H1 (cell line): ENCODE measurements around the gene EPB41L1. TPM values are rescaled to one million over a fixed set of nuclear protein-coding genes. Genes with fewer than 3 reads are reported as not detected.
"Not testable (repeated sequence)": the region's sequence is repeated elsewhere in the genome, so short reads cannot be mapped to it uniquely, and the experiment has no call there.

ENCODE experiments used
- CTCF ChIA-PET: fragments of 300-600 bp; sonication (Branson Sonifier 250); formaldehyde crosslinking; loops from one replicate; lab custom pipeline; 2021; ENCODE audit not compliant: partially characterized antibody; lab: Charles Lee
- POLR2A ChIA-PET: fragments of 300-600 bp; sonication (Branson Sonifier 250); formaldehyde crosslinking; loops from one replicate; lab custom pipeline; 2021; ENCODE audit warnings: inconsistent platforms; ENCODE audit not compliant: partially characterized antibody; lab: Charles Lee
- DNase-seq, 2 experiments: peaks; one replicate each; pipeline versions ENCODE4 v3.0.0 to v3.0.0-alpha.2; 2010 to 2022; ENCODE audit warnings: low spot score in 2 of 2, low read depth in 1 of 2, mixed read lengths in 1 of 2
- FAIRE-seq: peaks from 2 replicates; lab custom pipeline; 2011; peaks lifted over from hg19 to GRCh38; lab: Jason Lieb, UNC
- H2AFZ ChIP-seq: 2 replicates; pipeline ENCODE4 v1.8.1; 2012; ENCODE audit warnings: low read length, inconsistent platforms
- H2AK5ac ChIP-seq: 2 replicates; pipeline ENCODE4 v1.6.1; 2013; ENCODE audit warnings: low read depth, low read length
- H2BK120ac ChIP-seq: replicated peaks from 2 replicates; pipeline ENCODE3; 2013; ENCODE audit warnings: low read depth, low read length, inconsistent platforms
- H2BK12ac ChIP-seq: 2 replicates; pipeline ENCODE4 v1.6.1; 2013; ENCODE audit warnings: low read depth, low read length
- H2BK15ac ChIP-seq: 2 replicates; pipeline ENCODE4 v1.6.1; 2013; ENCODE audit warnings: low read length
- H2BK20ac ChIP-seq: 2 replicates; pipeline ENCODE4 v1.6.1; 2013; ENCODE audit warnings: low read length
- H2BK5ac ChIP-seq: 2 replicates; pipeline ENCODE4 v1.6.1; 2013; ENCODE audit warnings: low read depth, low read length
- H3K14ac ChIP-seq: 2 replicates; pipeline ENCODE4 v1.6.1; 2013; ENCODE audit warnings: inconsistent platforms; ENCODE audit not compliant: insufficient read length
- H3K18ac ChIP-seq: 2 replicates; pipeline ENCODE4 v1.6.1; 2013; ENCODE audit warnings: low read length; ENCODE audit errors: extremely low read depth
- H3K23ac ChIP-seq: 2 replicates; pipeline ENCODE4 v1.6.1; 2013; ENCODE audit warnings: inconsistent platforms; ENCODE audit not compliant: insufficient read length
- H3K23me2 ChIP-seq: 2 replicates; pipeline ENCODE4 v1.6.1; 2013; ENCODE audit warnings: low read depth, low read length
- H3K27ac ChIP-seq: 2 replicates; pipeline ENCODE4 v1.6.1; 2011; ENCODE audit warnings: low read depth, low read length, inconsistent platforms
- H3K27me3 ChIP-seq, 4 experiments: replicated peaks in 1 of 4; 1 replicate in 1 of 4; 2 replicates in 3 of 4; pipeline versions ENCODE4 v1.6.1 to v1.8.1; 2011 to 2013; ENCODE audit warnings: low read length in 3 of 4, mild to moderate bottlenecking in 3 of 4, inconsistent platforms in 2 of 4, mixed read lengths in 2 of 4, moderate library complexity in 1 of 4; ENCODE audit not compliant: control insufficient read depth in 3 of 4, insufficient read depth in 3 of 4; ENCODE audit errors: extremely low read depth in 1 of 4
- H3K36me3 ChIP-seq, 4 experiments: 2 replicates each; pipeline versions ENCODE4 v1.6.1 to v1.8.1; 2011 to 2013; ENCODE audit warnings: mild to moderate bottlenecking in 4 of 4, low read length in 3 of 4, moderate library complexity in 2 of 4, control low read depth in 1 of 4, inconsistent platforms in 1 of 4; ENCODE audit not compliant: insufficient read depth in 4 of 4, control insufficient read depth in 2 of 4
- H3K4ac ChIP-seq: replicated peaks from 2 replicates; pipeline ENCODE3; 2013; ENCODE audit warnings: low read length, low read depth, mixed read lengths, inconsistent platforms; ENCODE audit not compliant: insufficient read length
- H3K4me1 ChIP-seq, 4 experiments: replicated peaks in 1 of 4; 1 replicate in 1 of 4; 2 replicates in 3 of 4; pipeline versions ENCODE4 v1.6.1 to v1.8.1; 2011 to 2013; ENCODE audit warnings: low read length in 3 of 4, inconsistent platforms in 2 of 4, mixed read lengths in 1 of 4; ENCODE audit not compliant: insufficient read depth in 4 of 4, control insufficient read depth in 3 of 4
- H3K4me2 ChIP-seq, 2 experiments: 2 replicates each; pipeline versions ENCODE4 v1.6.1 to v1.8.1; 2011 to 2013; ENCODE audit warnings: low read depth in 2 of 2, low read length in 2 of 2, control low read depth in 1 of 2, inconsistent platforms in 1 of 2, mild to moderate bottlenecking in 1 of 2; ENCODE audit not compliant: insufficient read depth in 1 of 2
- H3K4me3 ChIP-seq, 4 experiments: fragments of 200-600, 300-600 bp in 1 of 4; sonication (generic), shearing (Covaris generic), sonication (Bioruptor Twin) in 1 of 4; 2 replicates each; pipeline versions ENCODE4 v1.5.1 to v1.8.1; 2011 to 2016; ENCODE audit warnings: low read length in 4 of 4, low read depth in 3 of 4, control low read depth in 2 of 4, inconsistent platforms in 2 of 4, mild to moderate bottlenecking in 2 of 4, mixed read lengths in 1 of 4, moderate library complexity in 1 of 4; ENCODE audit not compliant: insufficient read depth in 2 of 4; ENCODE audit errors: extremely low read depth in 1 of 4
- H3K56ac ChIP-seq: replicated peaks from 2 replicates; pipeline ENCODE3; 2013; ENCODE audit warnings: low read depth, mild to moderate bottlenecking, mixed read lengths, low read length, inconsistent platforms; ENCODE audit not compliant: insufficient read length
- H3K79me1 ChIP-seq: 2 replicates; pipeline ENCODE4 v1.6.1; 2013; ENCODE audit warnings: low read depth, low read length, control low read depth
- H3K79me2 ChIP-seq, 2 experiments: 2 replicates each; pipeline versions ENCODE4 v1.6.1 to v1.8.1; 2012 to 2013; ENCODE audit warnings: low read length in 2 of 2, mild to moderate bottlenecking in 2 of 2, inconsistent platforms in 1 of 2; ENCODE audit not compliant: insufficient read depth in 2 of 2, control insufficient read depth in 1 of 2
- H3K9ac ChIP-seq, 4 experiments: replicated peaks in 1 of 4; 1 replicate in 1 of 4; 2 replicates in 3 of 4; pipeline versions ENCODE4 v1.6.1 to v1.8.1; 2011 to 2013; ENCODE audit warnings: low read depth in 3 of 4, low read length in 3 of 4, control low read depth in 2 of 4, mild to moderate bottlenecking in 2 of 4, moderate library complexity in 2 of 4, inconsistent platforms in 1 of 4; ENCODE audit errors: extremely low read depth in 1 of 4
- H3K9me3 ChIP-seq, 2 experiments: 2 replicates each; pipeline versions ENCODE4 v1.6.1 to v1.8.1; 2012 to 2013; ENCODE audit warnings: mild to moderate bottlenecking in 2 of 2, moderate library complexity in 2 of 2, control low read depth in 1 of 2, inconsistent platforms in 1 of 2, low read depth in 1 of 2, low read length in 1 of 2, mixed read lengths in 1 of 2; ENCODE audit not compliant: insufficient read depth in 2 of 2
- H4K20me1 ChIP-seq, 2 experiments: replicated peaks in 1 of 2; 2 replicates each; pipeline versions ENCODE3 to v1.8.1; 2011 to 2013; ENCODE audit warnings: inconsistent platforms in 2 of 2, low read length in 2 of 2, mild to moderate bottlenecking in 1 of 2; ENCODE audit not compliant: insufficient read depth in 2 of 2, control insufficient read depth in 1 of 2
- H4K5ac ChIP-seq: 2 replicates; pipeline ENCODE4 v1.6.1; 2013; ENCODE audit warnings: low read length, low read depth, mixed read lengths, inconsistent platforms; ENCODE audit not compliant: insufficient read length
- H4K8ac ChIP-seq: 2 replicates; pipeline ENCODE4 v1.8.0; 2013; ENCODE audit warnings: mild to moderate bottlenecking, moderate library complexity, low read length, inconsistent platforms; ENCODE audit not compliant: insufficient read depth; ENCODE audit errors: extremely low read depth
- H4K91ac ChIP-seq: replicated peaks from 2 replicates; pipeline ENCODE3; 2013; ENCODE audit warnings: low read length, mixed read lengths, inconsistent platforms; ENCODE audit not compliant: insufficient read length
- whole genome bisulfite sequencing, 2 experiments: shearing (Covaris generic) in 1 of 2; methylation state at CpG; one replicate each; pipeline versions ENCODE4 v1.1.6 to v1.1.7; 2013 to 2015; ENCODE audit warnings: low lambda C conversion rate in 2 of 2, mixed read lengths in 2 of 2, inconsistent platforms in 1 of 2, low coverage in 1 of 2, missing lambda C conversion rate in 1 of 2; ENCODE audit not compliant: insufficient replicate concordance in 2 of 2, insufficient coverage in 1 of 2, insufficient read length in 1 of 2; ENCODE audit errors: extremely low coverage in 1 of 2, missing lambda C conversion rate in 1 of 2; 5-methylcytosine and 5-hydroxymethylcytosine counted together
- polyA plus RNA-seq, 7 experiments: library from polyadenylated mRNA; depleted of rRNA in 3 of 7; stranded (reverse) in 5 of 7; unstranded in 2 of 7; fragments of >200 nt in 5 of 7; fragments of 200-250 nt in 2 of 7; gene quantifications; 1 replicate in 5 of 7; 2 replicates in 1 of 7; 4 replicates in 1 of 7; pipeline versions ENCODE4 v1.2.1 to v1.2.3, GENCODE V29; 2011 to 2013; ENCODE audit warnings: missing spikeins in 2 of 7, mixed read lengths in 2 of 7
- total RNA-seq: library from RNA; stranded (reverse); fragmentation: NEBNext Ultra II Directional; extraction: Animal tissue kit (Norgen Biotek cat#: 25700); gene quantifications from 2 replicates; pipeline ENCODE4 v1.2.1, GENCODE V29; 2021

Gene EPB41L1
- total and polyA plus RNA-seq, 2 of the 8 experiments (the other 6 are each of a cell fraction or from before 2014, with no cell fraction given): 14.8 to 36.0 TPM

DNA sequence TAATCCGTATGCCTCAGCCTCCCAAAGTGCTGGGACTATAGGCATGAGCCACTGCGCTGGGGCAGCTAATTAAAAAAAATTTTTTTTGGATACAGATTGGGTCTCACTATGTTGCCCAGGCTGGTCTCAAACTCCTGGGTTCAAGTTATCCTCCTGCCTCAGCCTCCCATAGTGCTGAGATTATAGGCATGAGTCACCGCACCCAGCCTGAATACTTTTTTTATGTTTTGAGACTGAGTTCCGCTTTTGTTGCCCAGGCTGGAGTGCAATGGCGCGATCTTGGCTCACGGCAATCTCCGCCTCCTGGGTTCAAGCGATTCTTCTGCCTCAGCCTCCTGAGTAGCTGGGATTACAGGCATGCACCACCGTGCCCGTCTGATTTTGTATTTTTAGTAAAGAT, 17.2 kb upstream of the EPB41L1 start:
- H3K27me3 ChIP-seq, H4K91ac ChIP-seq, H3K23me2 ChIP-seq, H2BK12ac ChIP-seq, H3K23ac ChIP-seq, H4K20me1 ChIP-seq, H3K18ac ChIP-seq, H4K8ac ChIP-seq, DNase-seq, H4K5ac ChIP-seq, H3K4me3 ChIP-seq, H3K36me3 ChIP-seq, H2BK20ac ChIP-seq, H3K14ac ChIP-seq, H3K79me2 ChIP-seq, H3K9ac ChIP-seq, H3K9me3 ChIP-seq, POLR2A ChIA-PET, H2BK120ac ChIP-seq, H3K56ac ChIP-seq, H3K4ac ChIP-seq, H2BK5ac ChIP-seq, H3K27ac ChIP-seq, H3K4me2 ChIP-seq, H2AK5ac ChIP-seq, H2AFZ ChIP-seq, FAIRE-seq, H3K4me1 ChIP-seq, H3K79me1 ChIP-seq, H2BK15ac ChIP-seq: not testable (repeated sequence)
- WGBS, 2 experiments: 88% methylated on average over 11 of the region's 11 CpGs; no CpG with 5 or more reads in 1 of the 2 experiments
- CTCF ChIA-PET: interaction anchor here (0.6 to 10.9 kb wide), 14 partner anchors 10 to 183 kb away, joined by 3 to 244 read pairs (median 12); partner anchors contain the start of gene SCAND1
